Hippocampal formation (tissue), 2 donors: ENCODE measurements around the gene ALG1L2.
"Not testable (repeated sequence)": the region's sequence is repeated elsewhere in the genome, so short reads cannot be mapped to it uniquely, and the experiment has no call there.

Source experiments
- DNase-seq, 2 donors: peaks; one replicate each; lab custom pipeline; 2025; lab: John Stamatoyannopoulos, UW

ALG1L2 gene

DNA sequence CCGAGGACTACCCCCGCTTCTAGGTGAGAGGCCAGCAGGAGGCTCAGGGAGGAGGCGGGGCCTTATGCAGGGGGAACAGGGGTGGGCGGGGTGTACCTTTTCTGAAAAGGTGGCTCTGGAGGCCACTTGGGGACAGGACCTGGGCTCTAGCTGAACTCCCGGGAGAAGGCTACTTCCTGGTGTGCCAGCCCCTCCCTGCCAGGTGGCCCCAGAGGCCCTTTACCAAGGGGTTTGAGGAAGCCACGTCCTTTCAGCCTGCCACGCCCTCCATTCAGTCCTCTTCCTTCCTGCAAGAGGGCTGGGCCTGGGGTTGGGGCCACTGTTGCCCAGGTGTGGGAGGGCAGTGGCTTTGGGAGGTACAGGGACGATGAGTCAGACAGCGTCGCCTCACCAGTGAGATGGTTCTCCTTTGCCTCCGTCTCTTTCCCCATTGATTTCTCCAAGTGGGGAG is 12.9 kb downstream of the ALG1L2 start:
- not testable (repeated sequence) for DNase-seq

DNA sequence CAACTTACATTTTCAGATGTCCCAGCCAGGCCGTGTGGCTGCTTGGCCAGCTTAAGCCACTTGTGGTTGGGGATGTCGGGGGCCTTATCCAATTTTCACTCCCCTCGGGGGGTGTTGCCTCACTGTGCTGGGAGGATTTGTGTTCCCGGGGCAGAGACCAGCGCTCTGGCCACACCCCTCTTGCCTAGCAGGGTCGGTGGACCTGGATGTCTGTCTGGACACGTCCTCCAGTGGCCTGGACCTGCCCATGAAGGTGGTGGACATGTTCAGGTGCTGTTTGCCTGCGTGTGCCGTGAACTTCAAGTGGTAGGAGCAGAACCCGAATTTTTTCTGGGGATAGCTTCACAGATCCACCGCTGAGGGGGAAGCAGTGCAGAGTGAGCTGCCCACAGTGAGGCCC is 14.2 kb downstream of the ALG1L2 start:
- DNase-seq = not testable (repeated sequence)

DNA sequence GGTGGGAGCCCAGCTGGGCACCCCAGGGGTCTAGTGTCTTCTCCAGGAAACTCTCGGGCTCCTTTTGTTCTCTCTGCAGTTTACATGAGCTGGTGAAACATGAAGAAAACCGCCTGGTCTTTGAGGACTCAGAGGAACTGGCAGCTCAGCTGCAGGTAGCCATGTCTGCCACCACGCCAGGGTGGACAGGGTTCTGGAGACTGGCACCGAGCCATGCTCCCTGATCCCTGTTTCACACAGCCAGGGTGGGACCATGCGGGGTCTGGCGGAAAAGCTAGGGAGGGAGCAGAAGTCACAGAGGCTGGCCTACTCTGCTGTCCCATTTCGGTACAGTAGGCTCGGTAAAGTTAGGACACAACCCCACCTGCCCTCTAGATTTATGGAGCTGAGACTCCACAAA is 15.5 kb downstream of the ALG1L2 start:
- DNase-seq = not testable (repeated sequence)

DNA sequence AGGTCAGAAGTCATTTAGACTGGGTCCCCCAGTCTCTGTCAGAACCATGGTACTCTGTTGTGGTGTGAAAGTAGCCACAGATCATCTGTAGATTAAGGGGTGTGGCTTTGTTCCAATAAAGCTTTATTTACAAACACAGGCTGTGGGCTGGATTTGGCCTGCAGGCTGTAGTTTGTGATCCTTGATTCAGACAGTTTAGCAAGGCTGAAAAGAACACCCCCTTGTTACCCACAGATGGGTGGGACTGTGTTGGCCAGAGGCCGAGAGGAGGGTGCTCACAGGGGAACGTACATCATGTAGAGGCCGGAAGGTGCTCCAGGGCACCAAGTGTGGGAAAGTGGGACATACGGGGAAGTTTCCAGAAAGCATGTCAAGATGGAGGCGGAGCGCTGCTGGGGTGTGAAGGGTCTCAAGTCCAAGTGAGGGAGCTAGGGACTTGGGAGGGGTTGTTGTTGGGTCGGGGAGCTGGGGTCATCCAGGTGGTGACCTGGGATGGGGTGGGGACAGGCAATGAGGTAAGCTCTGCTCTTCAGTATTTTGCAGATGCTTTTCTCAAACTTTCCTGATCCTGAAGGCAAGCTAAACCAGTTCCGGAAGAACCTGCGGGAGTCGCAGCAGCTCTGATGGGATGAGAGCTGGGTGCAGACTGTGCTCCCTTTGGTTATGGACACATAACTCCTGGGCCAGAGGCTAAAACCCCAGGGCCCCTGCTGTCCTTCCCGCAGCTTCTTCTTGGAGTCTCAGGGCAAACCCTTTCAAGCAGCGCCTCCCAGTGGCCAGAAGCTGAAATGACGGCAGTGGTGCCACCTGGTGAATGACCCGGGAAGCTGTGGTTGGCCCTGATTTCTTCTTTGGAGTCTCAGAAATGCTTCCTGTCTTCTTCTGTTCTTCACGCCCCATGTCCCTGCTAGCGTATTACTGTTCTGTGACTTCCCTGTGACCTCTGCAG is 16.3 kb downstream of the ALG1L2 start:
- DNase-seq = not testable (repeated sequence)

GRCh38 chr3:130098639-130099385 is 17.2 kb downstream of the ALG1L2 start:
- not testable (repeated sequence) for DNase-seq

DNA sequence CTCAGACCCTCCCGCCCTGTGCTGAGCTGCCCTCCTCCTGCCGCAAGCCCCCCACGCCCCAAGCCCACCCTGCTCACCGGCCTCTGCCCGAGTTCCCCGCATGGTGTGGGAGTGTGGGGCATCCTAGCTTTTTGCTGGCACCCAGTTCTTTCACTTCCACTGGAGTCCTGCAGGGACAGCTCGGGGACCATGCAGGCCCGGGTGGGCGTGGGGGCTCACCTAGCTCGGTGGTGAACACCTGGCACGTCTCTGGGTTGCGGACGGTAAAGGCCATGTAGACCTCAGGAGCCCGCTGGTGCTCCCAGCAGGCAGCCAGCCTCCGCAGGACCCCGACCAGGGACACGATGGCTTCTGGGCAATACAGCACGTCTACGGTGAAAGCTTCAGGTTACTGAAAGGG is 20.9 kb downstream of the ALG1L2 start:
- not testable (repeated sequence) for DNase-seq

DNA sequence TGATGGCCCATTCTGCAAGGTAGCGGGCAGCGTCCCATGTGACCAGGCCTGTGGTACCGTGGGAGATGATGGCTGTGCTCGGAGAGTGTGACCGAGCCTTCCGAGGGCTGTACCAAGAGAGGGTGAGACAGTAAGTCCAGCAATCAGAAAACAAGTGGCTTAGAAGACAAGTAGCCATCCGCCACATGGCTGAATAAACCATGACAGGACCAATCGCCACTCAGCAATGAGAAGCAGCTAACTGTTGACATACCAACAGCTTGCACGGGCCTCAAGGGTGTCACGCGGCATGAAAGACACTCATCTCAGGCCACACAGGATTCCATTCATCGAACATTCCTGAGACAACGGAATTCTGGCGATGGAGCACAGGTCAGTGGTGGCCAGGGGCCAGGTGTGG is 22.6 kb downstream of the ALG1L2 start:
- DNase-seq = not testable (repeated sequence)

GRCh38 chr3:130107333-130107995 is 25.8 kb downstream of the ALG1L2 start:
- not testable (repeated sequence) for DNase-seq

DNA sequence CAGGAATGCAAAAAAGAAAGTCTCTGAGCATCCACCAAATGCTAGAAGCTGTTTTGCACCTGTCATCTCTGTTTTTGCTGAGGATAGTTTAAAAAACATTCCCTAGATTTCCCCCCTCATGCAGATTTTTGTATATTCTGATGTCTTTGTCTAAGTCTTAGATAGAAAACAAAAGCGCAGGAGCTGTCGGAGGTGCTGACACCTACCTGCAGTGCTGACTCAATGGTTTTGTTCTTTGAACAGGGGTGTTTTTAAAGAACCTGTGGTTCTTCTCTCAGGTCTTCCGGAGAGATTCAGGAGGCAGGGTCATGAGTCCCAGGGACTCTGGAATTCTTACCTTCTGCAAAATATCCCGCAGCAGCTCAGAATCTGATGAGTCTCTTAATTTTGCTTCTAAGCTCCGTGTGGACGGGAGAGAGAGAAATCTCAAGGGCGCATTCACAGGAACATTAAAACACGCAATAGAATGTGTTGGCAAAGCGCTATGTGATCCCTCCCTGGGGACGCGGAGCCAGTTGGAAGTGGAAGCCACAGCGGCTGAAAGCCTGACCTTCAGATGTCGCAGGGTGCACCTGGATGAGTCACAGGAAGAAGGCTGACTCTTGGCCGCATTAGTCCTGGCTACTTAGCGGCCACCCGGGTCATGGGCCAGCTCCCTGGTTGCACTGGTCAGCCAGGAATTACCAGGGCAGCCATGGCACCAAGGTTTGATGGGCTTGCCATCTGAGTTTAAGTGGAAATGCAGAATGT is 27.4 kb downstream of the ALG1L2 start:
- not testable (repeated sequence) for DNase-seq

GRCh38 chr3:130110386-130111169 is 28.9 kb downstream of the ALG1L2 start:
- DNase-seq = not testable (repeated sequence)

GRCh38 chr3:130111185-130111864 is 29.7 kb downstream of the ALG1L2 start:
- peak; percentile 97 to 100 for DNase-seq

GRCh38 chr3:130111865-130112747 is 30.5 kb downstream of the ALG1L2 start:
- DNase-seq = peak; percentile 86 to 100

DNA sequence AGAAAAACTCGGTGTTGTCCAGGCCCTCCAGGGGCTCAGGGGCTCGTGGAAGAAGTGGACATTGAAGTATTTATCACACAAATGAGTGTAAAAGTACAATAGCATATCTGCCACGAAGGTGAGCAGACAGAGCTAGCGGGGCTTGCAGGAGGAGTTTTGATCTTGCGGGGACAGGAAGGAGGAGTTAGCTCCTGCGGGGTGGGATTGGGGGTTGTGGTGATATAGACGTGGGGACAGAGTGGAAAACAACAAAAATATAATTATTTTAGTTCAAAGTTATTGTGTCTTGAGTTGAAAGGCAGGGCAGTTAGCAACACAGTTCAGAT is 31.1 kb downstream of the ALG1L2 start:
- not testable (repeated sequence) for DNase-seq

DNA sequence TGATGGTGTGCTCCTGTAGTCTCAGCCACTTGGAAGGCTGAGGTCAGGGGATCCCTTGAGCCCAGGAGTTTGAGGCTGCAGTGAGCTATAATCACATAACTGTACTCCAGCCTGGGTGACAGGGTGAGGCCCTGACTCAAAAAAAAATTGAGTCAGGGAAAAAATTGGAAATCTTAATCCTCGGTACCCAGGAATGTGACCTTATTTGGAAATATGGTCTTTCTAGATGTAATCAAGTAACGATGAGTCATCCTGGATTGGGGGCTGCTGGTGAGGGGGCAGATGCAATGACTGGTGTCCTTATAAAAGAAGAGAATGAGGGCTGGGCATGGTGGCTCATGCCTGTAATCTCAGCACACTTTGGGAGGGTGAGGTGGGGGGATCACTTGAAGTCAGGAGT is 33.8 kb downstream of the ALG1L2 start:
- not testable (repeated sequence) for DNase-seq

GRCh38 chr3:130117933-130118332 is 36.3 kb downstream of the ALG1L2 start:
- DNase-seq = no peak

DNA sequence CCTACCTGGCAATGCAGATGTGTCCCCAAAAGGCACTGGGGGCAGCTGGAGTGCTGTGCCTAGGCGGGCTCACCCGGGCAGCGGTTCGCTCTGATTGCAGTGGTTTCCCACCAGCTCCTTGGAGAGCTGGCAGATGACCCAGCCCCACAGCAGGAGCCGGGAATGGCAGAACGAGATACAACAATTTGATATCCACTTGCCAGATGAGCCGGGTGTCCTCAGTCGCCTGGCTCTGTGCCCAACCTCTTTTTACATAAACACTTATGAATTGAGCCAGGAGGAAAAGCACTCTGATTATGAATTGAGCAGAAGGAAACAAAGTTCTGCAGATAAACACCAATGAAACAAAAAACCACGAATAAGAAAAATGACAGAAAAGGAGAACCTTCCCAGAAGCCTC is 38.2 kb downstream of the ALG1L2 start:
- DNase-seq = not testable (repeated sequence)

GRCh38 chr3:130120291-130120690 is 38.7 kb downstream of the ALG1L2 start:
- DNase-seq = not testable (repeated sequence)

GRCh38 chr3:130122891-130123775 is 41.5 kb downstream of the ALG1L2 start:
- not testable (repeated sequence) for DNase-seq
